H1 (cell line): ENCODE results near the gene SHISAL1. TPM values are rescaled to one million over a fixed set of nuclear protein-coding genes. Genes with fewer than 3 reads are reported as not detected.

Experiments
- CTCF ChIA-PET: fragments of 300-600 bp; sonication (Branson Sonifier 250); formaldehyde crosslinking; loops from one replicate; lab custom pipeline; 2021; ENCODE audit not compliant: partially characterized antibody; lab: Charles Lee
- POLR2A ChIA-PET: fragments of 300-600 bp; sonication (Branson Sonifier 250); formaldehyde crosslinking; loops from one replicate; lab custom pipeline; 2021; ENCODE audit warnings: inconsistent platforms; ENCODE audit not compliant: partially characterized antibody; lab: Charles Lee
- DNase-seq, 2 experiments: peaks; one replicate each; pipeline versions ENCODE4 v3.0.0 to v3.0.0-alpha.2; 2010 to 2022; ENCODE audit warnings: low spot score in 2 of 2, low read depth in 1 of 2, mixed read lengths in 1 of 2
- FAIRE-seq: peaks from 2 replicates; lab custom pipeline; 2011; peaks lifted over from hg19 to GRCh38; lab: Jason Lieb, UNC
- H2AFZ ChIP-seq: 2 replicates; pipeline ENCODE4 v1.8.1; 2012; ENCODE audit warnings: low read length, inconsistent platforms
- H2AK5ac ChIP-seq: 2 replicates; pipeline ENCODE4 v1.6.1; 2013; ENCODE audit warnings: low read depth, low read length
- H2BK120ac ChIP-seq: replicated peaks from 2 replicates; pipeline ENCODE3; 2013; ENCODE audit warnings: low read depth, low read length, inconsistent platforms
- H2BK12ac ChIP-seq: 2 replicates; pipeline ENCODE4 v1.6.1; 2013; ENCODE audit warnings: low read depth, low read length
- H2BK15ac ChIP-seq: 2 replicates; pipeline ENCODE4 v1.6.1; 2013; ENCODE audit warnings: low read length
- H2BK20ac ChIP-seq: 2 replicates; pipeline ENCODE4 v1.6.1; 2013; ENCODE audit warnings: low read length
- H2BK5ac ChIP-seq: 2 replicates; pipeline ENCODE4 v1.6.1; 2013; ENCODE audit warnings: low read depth, low read length
- H3K14ac ChIP-seq: 2 replicates; pipeline ENCODE4 v1.6.1; 2013; ENCODE audit warnings: inconsistent platforms; ENCODE audit not compliant: insufficient read length
- H3K18ac ChIP-seq: 2 replicates; pipeline ENCODE4 v1.6.1; 2013; ENCODE audit warnings: low read length; ENCODE audit errors: extremely low read depth
- H3K23ac ChIP-seq: 2 replicates; pipeline ENCODE4 v1.6.1; 2013; ENCODE audit warnings: inconsistent platforms; ENCODE audit not compliant: insufficient read length
- H3K23me2 ChIP-seq: 2 replicates; pipeline ENCODE4 v1.6.1; 2013; ENCODE audit warnings: low read depth, low read length
- H3K27ac ChIP-seq: 2 replicates; pipeline ENCODE4 v1.6.1; 2011; ENCODE audit warnings: low read depth, low read length, inconsistent platforms
- H3K27me3 ChIP-seq, 4 experiments: replicated peaks in 1 of 4; 1 replicate in 1 of 4; 2 replicates in 3 of 4; pipeline versions ENCODE4 v1.6.1 to v1.8.1; 2011 to 2013; ENCODE audit warnings: low read length in 3 of 4, mild to moderate bottlenecking in 3 of 4, inconsistent platforms in 2 of 4, mixed read lengths in 2 of 4, moderate library complexity in 1 of 4; ENCODE audit not compliant: control insufficient read depth in 3 of 4, insufficient read depth in 3 of 4; ENCODE audit errors: extremely low read depth in 1 of 4
- H3K36me3 ChIP-seq, 4 experiments: 2 replicates each; pipeline versions ENCODE4 v1.6.1 to v1.8.1; 2011 to 2013; ENCODE audit warnings: mild to moderate bottlenecking in 4 of 4, low read length in 3 of 4, moderate library complexity in 2 of 4, control low read depth in 1 of 4, inconsistent platforms in 1 of 4; ENCODE audit not compliant: insufficient read depth in 4 of 4, control insufficient read depth in 2 of 4
- H3K4ac ChIP-seq: replicated peaks from 2 replicates; pipeline ENCODE3; 2013; ENCODE audit warnings: low read length, low read depth, mixed read lengths, inconsistent platforms; ENCODE audit not compliant: insufficient read length
- H3K4me1 ChIP-seq, 4 experiments: replicated peaks in 1 of 4; 1 replicate in 1 of 4; 2 replicates in 3 of 4; pipeline versions ENCODE4 v1.6.1 to v1.8.1; 2011 to 2013; ENCODE audit warnings: low read length in 3 of 4, inconsistent platforms in 2 of 4, mixed read lengths in 1 of 4; ENCODE audit not compliant: insufficient read depth in 4 of 4, control insufficient read depth in 3 of 4
- H3K4me2 ChIP-seq, 2 experiments: 2 replicates each; pipeline versions ENCODE4 v1.6.1 to v1.8.1; 2011 to 2013; ENCODE audit warnings: low read depth in 2 of 2, low read length in 2 of 2, control low read depth in 1 of 2, inconsistent platforms in 1 of 2, mild to moderate bottlenecking in 1 of 2; ENCODE audit not compliant: insufficient read depth in 1 of 2
- H3K4me3 ChIP-seq, 4 experiments: fragments of 200-600, 300-600 bp in 1 of 4; sonication (generic), shearing (Covaris generic), sonication (Bioruptor Twin) in 1 of 4; 2 replicates each; pipeline versions ENCODE4 v1.5.1 to v1.8.1; 2011 to 2016; ENCODE audit warnings: low read length in 4 of 4, low read depth in 3 of 4, control low read depth in 2 of 4, inconsistent platforms in 2 of 4, mild to moderate bottlenecking in 2 of 4, mixed read lengths in 1 of 4, moderate library complexity in 1 of 4; ENCODE audit not compliant: insufficient read depth in 2 of 4; ENCODE audit errors: extremely low read depth in 1 of 4
- H3K56ac ChIP-seq: replicated peaks from 2 replicates; pipeline ENCODE3; 2013; ENCODE audit warnings: low read depth, mild to moderate bottlenecking, mixed read lengths, low read length, inconsistent platforms; ENCODE audit not compliant: insufficient read length
- H3K79me1 ChIP-seq: 2 replicates; pipeline ENCODE4 v1.6.1; 2013; ENCODE audit warnings: low read depth, low read length, control low read depth
- H3K79me2 ChIP-seq, 2 experiments: 2 replicates each; pipeline versions ENCODE4 v1.6.1 to v1.8.1; 2012 to 2013; ENCODE audit warnings: low read length in 2 of 2, mild to moderate bottlenecking in 2 of 2, inconsistent platforms in 1 of 2; ENCODE audit not compliant: insufficient read depth in 2 of 2, control insufficient read depth in 1 of 2
- H3K9ac ChIP-seq, 4 experiments: replicated peaks in 1 of 4; 1 replicate in 1 of 4; 2 replicates in 3 of 4; pipeline versions ENCODE4 v1.6.1 to v1.8.1; 2011 to 2013; ENCODE audit warnings: low read depth in 3 of 4, low read length in 3 of 4, control low read depth in 2 of 4, mild to moderate bottlenecking in 2 of 4, moderate library complexity in 2 of 4, inconsistent platforms in 1 of 4; ENCODE audit errors: extremely low read depth in 1 of 4
- H3K9me3 ChIP-seq, 2 experiments: 2 replicates each; pipeline versions ENCODE4 v1.6.1 to v1.8.1; 2012 to 2013; ENCODE audit warnings: mild to moderate bottlenecking in 2 of 2, moderate library complexity in 2 of 2, control low read depth in 1 of 2, inconsistent platforms in 1 of 2, low read depth in 1 of 2, low read length in 1 of 2, mixed read lengths in 1 of 2; ENCODE audit not compliant: insufficient read depth in 2 of 2
- H4K20me1 ChIP-seq, 2 experiments: replicated peaks in 1 of 2; 2 replicates each; pipeline versions ENCODE3 to v1.8.1; 2011 to 2013; ENCODE audit warnings: inconsistent platforms in 2 of 2, low read length in 2 of 2, mild to moderate bottlenecking in 1 of 2; ENCODE audit not compliant: insufficient read depth in 2 of 2, control insufficient read depth in 1 of 2
- H4K5ac ChIP-seq: 2 replicates; pipeline ENCODE4 v1.6.1; 2013; ENCODE audit warnings: low read length, low read depth, mixed read lengths, inconsistent platforms; ENCODE audit not compliant: insufficient read length
- H4K8ac ChIP-seq: 2 replicates; pipeline ENCODE4 v1.8.0; 2013; ENCODE audit warnings: mild to moderate bottlenecking, moderate library complexity, low read length, inconsistent platforms; ENCODE audit not compliant: insufficient read depth; ENCODE audit errors: extremely low read depth
- H4K91ac ChIP-seq: replicated peaks from 2 replicates; pipeline ENCODE3; 2013; ENCODE audit warnings: low read length, mixed read lengths, inconsistent platforms; ENCODE audit not compliant: insufficient read length
- WGBS, 2 experiments: shearing (Covaris generic) in 1 of 2; methylation state at CpG; one replicate each; pipeline versions ENCODE4 v1.1.6 to v1.1.7; 2013 to 2015; ENCODE audit warnings: low lambda C conversion rate in 2 of 2, mixed read lengths in 2 of 2, inconsistent platforms in 1 of 2, low coverage in 1 of 2, missing lambda C conversion rate in 1 of 2; ENCODE audit not compliant: insufficient replicate concordance in 2 of 2, insufficient coverage in 1 of 2, insufficient read length in 1 of 2; ENCODE audit errors: extremely low coverage in 1 of 2, missing lambda C conversion rate in 1 of 2; 5-methylcytosine and 5-hydroxymethylcytosine counted together
- polyA plus RNA-seq, 7 experiments: library from polyadenylated mRNA; depleted of rRNA in 3 of 7; stranded (reverse) in 5 of 7; unstranded in 2 of 7; fragments of >200 nt in 5 of 7; fragments of 200-250 nt in 2 of 7; gene quantifications; 1 replicate in 5 of 7; 2 replicates in 1 of 7; 4 replicates in 1 of 7; pipeline versions ENCODE4 v1.2.1 to v1.2.3, GENCODE V29; 2011 to 2013; ENCODE audit warnings: missing spikeins in 2 of 7, mixed read lengths in 2 of 7
- total RNA-seq: library from RNA; stranded (reverse); fragmentation: NEBNext Ultra II Directional; extraction: Animal tissue kit (Norgen Biotek cat#: 25700); gene quantifications from 2 replicates; pipeline ENCODE4 v1.2.1, GENCODE V29; 2021
- TF ChIP-seq, protein P1 (sequence below): IDR thresholded peaks from 2 replicates; pipeline ENCODE4 v1.6.1; 2012; ENCODE audit warnings: low read length, inconsistent platforms

The SHISAL1 gene
- total and polyA plus RNA-seq, 2 of the 8 experiments (the other 6 are each of a cell fraction or from before 2014, with no cell fraction given) = 3.7 to 5.8 TPM

DNA sequence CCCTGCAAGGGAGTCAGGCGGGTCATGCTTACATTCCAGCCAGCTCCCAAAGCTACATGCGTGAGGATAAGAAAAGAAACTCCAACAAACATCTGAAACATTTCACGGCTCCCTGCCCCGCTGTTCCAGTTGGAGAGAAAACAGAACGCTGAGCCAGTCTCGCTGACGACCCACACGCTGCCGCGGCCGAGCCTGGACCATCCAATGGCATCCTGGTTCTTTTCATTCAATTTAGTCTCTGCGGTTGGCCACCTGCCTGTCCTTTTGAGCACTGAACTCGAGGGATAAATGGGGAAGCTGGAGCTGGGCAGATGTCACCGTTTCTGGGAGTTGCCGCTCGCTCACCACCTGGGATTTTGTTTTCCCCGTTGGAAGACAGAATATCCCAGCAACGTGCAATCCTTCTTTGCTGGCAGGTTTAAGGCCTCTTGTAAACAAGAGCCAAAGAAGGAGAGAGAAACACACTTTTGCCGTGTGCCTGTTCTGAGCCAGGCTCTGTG is 45.3 kb upstream of the SHISAL1 start:
- no peak for DNase-seq
- no peaks in the 10 kb centered on the region for H3K27me3 ChIP-seq
- TF ChIP-seq, protein P1, sequence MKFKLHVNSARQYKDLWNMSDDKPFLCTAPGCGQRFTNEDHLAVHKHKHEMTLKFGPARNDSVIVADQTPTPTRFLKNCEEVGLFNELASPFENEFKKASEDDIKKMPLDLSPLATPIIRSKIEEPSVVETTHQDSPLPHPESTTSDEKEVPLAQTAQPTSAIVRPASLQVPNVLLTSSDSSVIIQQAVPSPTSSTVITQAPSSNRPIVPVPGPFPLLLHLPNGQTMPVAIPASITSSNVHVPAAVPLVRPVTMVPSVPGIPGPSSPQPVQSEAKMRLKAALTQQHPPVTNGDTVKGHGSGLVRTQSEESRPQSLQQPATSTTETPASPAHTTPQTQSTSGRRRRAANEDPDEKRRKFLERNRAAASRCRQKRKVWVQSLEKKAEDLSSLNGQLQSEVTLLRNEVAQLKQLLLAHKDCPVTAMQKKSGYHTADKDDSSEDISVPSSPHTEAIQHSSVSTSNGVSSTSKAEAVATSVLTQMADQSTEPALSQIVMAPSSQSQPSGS = no peak
- TF ChIP-seq, all 59 proteins: peak for 0
- H3K36me3 ChIP-seq = no peaks in the 10 kb centered on the region
- no peak overlapping the region for H3K4me3 ChIP-seq
- H2AFZ ChIP-seq = no peak overlapping the region
- no peak overlapping the region for H3K14ac ChIP-seq
- no peak for FAIRE-seq
- no peak overlapping the region for H2BK15ac ChIP-seq
- H2AK5ac ChIP-seq = no peak overlapping the region
- H2BK12ac ChIP-seq = no peak overlapping the region
- H4K91ac ChIP-seq = no peak overlapping the region
- H3K18ac ChIP-seq = no peak overlapping the region
- H3K56ac ChIP-seq = no peak overlapping the region
- H3K27ac ChIP-seq = no peak overlapping the region
- H3K9me3 ChIP-seq = no peaks in the 10 kb centered on the region
- H3K79me2 ChIP-seq = no peaks in the 10 kb centered on the region
- H3K79me1 ChIP-seq = no peaks in the 10 kb centered on the region
- no peak overlapping the region for H3K4me2 ChIP-seq
- no peak overlapping the region for H3K23ac ChIP-seq
- H3K23me2 ChIP-seq = no peaks in the 10 kb centered on the region
- no peak overlapping the region for H4K8ac ChIP-seq
- H3K4ac ChIP-seq = no peak overlapping the region
- no peak overlapping the region for H2BK120ac ChIP-seq
- WGBS, 2 experiments = 86% methylated on average over 18 of the region's 19 CpGs; no CpG with 5 or more reads in 1 of the 2 experiments
- no peak overlapping the region for H4K5ac ChIP-seq
- H3K4me1 ChIP-seq = peaks cover 0 to 2% (median 0%) of the 10 kb centered on the region in 4 experiments; a peak in 1 of 7 replicates
- H2BK20ac ChIP-seq = no peak overlapping the region
- H3K9ac ChIP-seq = no peak overlapping the region
- POLR2A ChIA-PET = no interaction called here
- CTCF ChIA-PET = interaction anchor here (0.6 to 2.4 kb wide), 21 partner anchors 11 to 475 kb away, joined by 3 to 20 read pairs (median 3); no protein-coding TSS in a partner anchor
- H2BK5ac ChIP-seq = no peak overlapping the region
- H4K20me1 ChIP-seq = no peaks in the 10 kb centered on the region
